Stimulated activated naive CD8-positive, alpha-beta T cell treated with anti-CD3 and anti-CD28 coated beads, Interleukin-15, Interleukin-2, amounts not matched to agents 100 ng/mL and 50 ng/mL, for 24 hours (primary cell): ENCODE results near the gene PARVA.

Source experiments
- H3K27ac Mint-ChIP-seq: one replicate; pipeline ENCODE4 v1.8.0; 2021; ENCODE audit warnings: mild to moderate bottlenecking, mixed read lengths
- H3K27me3 Mint-ChIP-seq: one replicate; pipeline ENCODE4 v1.8.0; 2021; ENCODE audit warnings: mixed read lengths
- H3K36me3 Mint-ChIP-seq: one replicate; pipeline ENCODE4 v1.8.0; 2021; ENCODE audit warnings: low read depth, mixed read lengths
- H3K4me1 Mint-ChIP-seq: one replicate; pipeline ENCODE4 v1.8.0; 2021; ENCODE audit warnings: low read depth, mixed read lengths
- H3K4me3 Mint-ChIP-seq: one replicate; pipeline ENCODE4 v1.8.0; 2021; ENCODE audit warnings: mild to moderate bottlenecking, mixed read lengths
- H3K9me3 Mint-ChIP-seq: one replicate; pipeline ENCODE4 v1.8.0; 2021; ENCODE audit warnings: mixed read lengths

PARVA gene

DNA sequence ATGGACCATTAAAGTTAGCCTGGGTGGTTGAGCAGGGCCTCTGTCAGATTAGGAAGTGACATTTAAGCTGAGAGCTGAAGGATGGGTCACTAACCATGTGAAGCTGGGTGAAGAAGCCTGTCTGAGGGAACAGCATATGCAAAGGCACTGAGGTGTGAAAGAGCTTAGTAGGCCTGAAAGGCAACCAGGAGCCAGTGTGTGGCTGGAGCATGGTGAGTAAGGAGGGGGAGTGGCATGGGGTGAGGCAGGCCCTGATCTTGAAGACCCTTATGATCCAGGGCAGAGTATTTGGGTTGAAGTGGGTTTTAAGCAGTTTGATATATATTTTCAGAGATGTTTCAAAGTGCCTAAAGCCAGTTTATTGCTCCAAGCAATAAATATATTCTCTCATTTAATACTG lies 48.8 kb downstream of the PARVA start:
- H3K4me3 Mint-ChIP-seq = no peak overlapping the region
- no peaks in the 10 kb centered on the region for H3K36me3 Mint-ChIP-seq
- no peaks in the 10 kb centered on the region for H3K4me1 Mint-ChIP-seq
- H3K27ac Mint-ChIP-seq = no peak overlapping the region
- peaks cover 3% of the 10 kb centered on the region for H3K27me3 Mint-ChIP-seq
- no peaks in the 10 kb centered on the region for H3K9me3 Mint-ChIP-seq

DNA sequence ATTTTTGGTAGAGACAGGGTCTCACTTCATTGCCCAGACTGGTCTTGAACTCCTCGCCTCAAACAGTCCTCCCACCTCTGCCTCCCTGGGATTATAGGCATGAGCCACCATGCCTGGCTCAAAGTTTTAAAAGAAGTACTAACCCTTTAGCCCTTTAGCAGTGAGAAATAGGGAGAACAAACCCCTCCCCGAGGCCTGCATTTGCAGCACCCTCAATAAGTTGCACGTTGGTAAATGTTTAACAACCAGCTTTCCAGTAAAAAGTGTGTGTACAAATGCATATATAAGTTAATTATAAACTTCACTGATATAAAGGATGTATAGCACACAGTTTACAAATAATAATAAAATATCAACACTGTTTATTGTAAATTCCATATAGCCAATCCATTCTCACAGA lies 51.8 kb downstream of the PARVA start:
- Mint-ChIP-seq H3K4me1 (no peaks in the 10 kb centered on the region), H3K9me3 (no peaks in the 10 kb centered on the region), H3K36me3 (no peaks in the 10 kb centered on the region), H3K27me3 (peaks cover 2% of the 10 kb centered on the region), H3K4me3 (no peak overlapping the region), H3K27ac (no peak overlapping the region)

DNA sequence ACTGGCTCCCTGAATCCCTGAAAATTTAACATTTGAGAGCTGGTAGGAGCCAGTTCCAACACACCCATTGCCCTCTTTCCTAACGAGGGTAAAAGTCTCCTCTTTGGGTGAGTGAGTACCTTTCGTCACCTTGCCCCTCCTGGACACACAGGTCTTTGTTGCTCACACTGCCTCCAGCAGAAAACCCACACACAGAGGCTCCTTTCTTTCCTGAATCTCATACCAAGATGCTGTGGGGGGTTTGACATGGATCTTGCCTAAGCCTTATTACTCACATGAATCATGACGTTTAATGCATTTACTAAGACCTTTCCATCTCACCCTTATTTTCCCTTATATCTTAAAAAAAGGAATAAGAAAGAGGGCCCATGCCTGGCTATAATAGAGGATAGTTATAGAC lies 53.0 kb downstream of the PARVA start:
- H3K4me1 Mint-ChIP-seq = no peaks in the 10 kb centered on the region
- H3K27ac Mint-ChIP-seq = no peak overlapping the region
- H3K27me3 Mint-ChIP-seq = no peaks in the 10 kb centered on the region
- no peaks in the 10 kb centered on the region for H3K36me3 Mint-ChIP-seq
- no peak overlapping the region for H3K4me3 Mint-ChIP-seq
- no peaks in the 10 kb centered on the region for H3K9me3 Mint-ChIP-seq

DNA sequence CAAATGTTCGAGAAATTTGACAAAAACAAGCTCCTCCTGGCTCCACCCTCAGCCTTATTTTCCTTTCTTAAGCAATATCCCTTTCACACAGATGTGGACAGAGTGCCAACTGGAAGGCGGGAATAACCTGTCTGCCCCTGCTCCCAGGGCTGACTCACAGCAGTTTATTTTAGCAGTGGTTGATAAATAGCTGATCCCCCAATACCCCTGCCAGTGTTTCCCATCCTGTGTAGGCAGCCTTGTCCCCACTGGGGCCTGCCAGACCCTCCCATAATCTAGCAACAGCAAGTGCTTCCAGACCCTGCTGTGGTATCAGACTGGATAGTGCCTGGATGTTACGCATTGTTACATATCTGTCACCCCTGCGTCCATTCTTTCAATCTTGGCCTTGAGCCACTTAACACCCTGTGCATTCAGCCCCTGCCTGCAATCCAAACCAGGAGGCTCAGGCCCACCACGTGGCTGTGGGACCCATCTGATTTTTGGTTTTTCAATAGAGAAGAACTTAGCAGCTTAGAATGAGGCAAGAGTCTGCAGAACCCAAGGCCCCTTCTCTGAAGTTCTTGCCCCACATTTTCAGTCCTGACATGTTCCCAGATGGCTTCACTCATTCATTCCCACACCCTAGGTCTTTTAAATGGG lies 53.7 kb downstream of the PARVA start:
- Mint-ChIP-seq H3K4me1 (no peaks in the 10 kb centered on the region), H3K9me3 (no peaks in the 10 kb centered on the region), H3K36me3 (no peaks in the 10 kb centered on the region)

DNA sequence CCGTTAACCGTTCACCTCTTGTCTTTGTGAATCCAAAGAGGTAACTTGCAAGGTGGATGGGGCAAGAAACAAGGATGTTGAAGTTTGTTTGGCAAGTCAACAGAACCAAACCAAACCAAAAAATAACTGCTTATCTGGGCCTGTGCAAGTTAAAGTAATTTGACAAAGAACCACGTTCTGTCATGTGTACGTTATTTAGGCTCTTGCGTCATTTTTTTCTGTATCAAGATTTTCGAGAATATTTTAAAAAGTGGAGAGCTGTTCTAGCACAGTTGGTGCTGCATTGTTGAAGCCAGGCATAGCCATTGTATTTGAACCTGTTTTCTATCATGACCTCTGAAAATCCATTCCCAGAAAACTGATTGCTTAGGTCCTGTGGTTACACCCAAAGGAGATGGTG lies 55.1 kb downstream of the PARVA start:
- Mint-ChIP-seq H3K4me3 (no peak overlapping the region), H3K27ac (no peak overlapping the region), H3K9me3 (no peaks in the 10 kb centered on the region), H3K36me3 (no peaks in the 10 kb centered on the region), H3K4me1 (no peaks in the 10 kb centered on the region), H3K27me3 (no peaks in the 10 kb centered on the region)

More for the DNA sequence above, 53.7 kb downstream of the PARVA start:
- Mint-ChIP-seq H3K27me3 (no peaks in the 10 kb centered on the region), H3K27ac (no peak overlapping the region), H3K4me3 (no peak overlapping the region)

DNA sequence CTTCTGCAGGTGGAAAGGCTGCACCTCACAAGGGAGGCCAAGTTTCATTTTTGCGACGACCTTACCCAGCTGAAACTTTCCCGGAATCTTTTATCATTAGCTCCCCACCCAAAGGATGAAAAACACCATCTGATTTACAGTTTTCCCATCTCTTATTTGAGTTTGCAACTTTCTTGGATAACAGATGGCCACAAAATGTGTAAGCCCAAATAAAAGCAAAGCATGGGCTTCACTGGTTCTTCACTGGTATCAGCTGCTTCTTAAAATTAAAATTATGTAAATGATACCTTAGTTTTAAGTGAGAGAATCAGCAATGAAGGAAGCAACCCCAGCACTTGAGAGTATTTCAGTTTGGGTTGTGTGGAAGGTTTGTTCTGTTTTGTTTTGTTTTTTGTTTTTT lies 55.8 kb downstream of the PARVA start:
- Mint-ChIP-seq H3K4me3 (no peak overlapping the region), H3K27me3 (no peaks in the 10 kb centered on the region), H3K27ac (no peak overlapping the region), H3K36me3 (no peaks in the 10 kb centered on the region), H3K9me3 (no peaks in the 10 kb centered on the region), H3K4me1 (no peaks in the 10 kb centered on the region)

DNA sequence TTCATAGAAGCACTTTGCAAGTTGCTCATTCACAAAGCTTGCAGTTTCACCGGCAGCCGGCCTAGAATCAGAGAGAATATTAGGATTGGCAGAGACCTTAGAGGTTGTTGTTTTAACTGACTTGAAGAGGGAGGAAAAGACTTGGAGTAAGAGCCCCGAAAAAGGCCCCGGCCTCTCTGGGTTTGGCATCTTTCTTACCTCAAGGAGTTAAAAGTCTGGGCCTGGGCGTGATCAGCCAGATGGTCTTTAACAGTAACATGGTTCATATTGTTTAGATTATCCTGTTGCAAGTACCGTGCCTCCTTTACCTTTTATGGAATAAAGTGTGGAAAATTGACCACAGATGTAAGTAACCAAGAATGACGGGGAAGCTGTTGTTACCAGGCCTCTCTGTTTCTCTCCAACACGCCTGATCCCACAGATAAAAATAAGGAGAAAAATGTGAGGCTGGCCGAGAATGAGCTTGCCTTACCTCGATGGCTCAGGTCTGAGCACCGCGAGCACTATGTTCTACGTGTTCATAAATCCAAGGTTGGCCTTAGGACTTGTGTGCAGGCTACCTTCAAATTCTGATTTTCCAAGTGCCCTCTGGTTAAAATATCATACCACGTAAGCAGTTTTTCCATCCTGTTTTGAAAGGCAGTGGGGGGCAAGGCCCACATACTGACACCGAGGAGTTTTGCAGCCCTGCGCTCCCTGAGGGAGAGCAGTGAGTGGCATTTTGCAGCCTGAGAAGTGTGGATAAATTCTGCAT lies 56.4 kb downstream of the PARVA start:
- no peaks in the 10 kb centered on the region for H3K36me3 Mint-ChIP-seq
- H3K4me1 Mint-ChIP-seq = no peaks in the 10 kb centered on the region
- H3K27me3 Mint-ChIP-seq = no peaks in the 10 kb centered on the region
- no peak overlapping the region for H3K4me3 Mint-ChIP-seq
- H3K9me3 Mint-ChIP-seq = no peaks in the 10 kb centered on the region
- H3K27ac Mint-ChIP-seq = no peak overlapping the region

DNA sequence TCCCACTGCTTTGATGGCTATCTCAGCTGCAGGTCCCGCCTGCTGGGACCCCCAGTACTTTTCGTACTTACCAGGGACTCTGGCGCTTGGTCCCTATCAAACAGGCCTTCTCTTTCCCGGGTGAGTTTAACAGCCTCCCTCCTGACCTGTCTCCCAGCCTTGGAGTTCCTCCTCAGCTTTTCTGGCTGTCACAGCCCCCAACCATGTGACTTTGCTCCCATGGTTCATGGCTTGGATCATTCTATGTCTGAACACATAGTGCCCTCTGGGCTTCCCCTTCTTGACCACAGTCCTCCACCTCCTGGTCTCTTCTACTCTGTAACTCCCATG lies 56.9 kb downstream of the PARVA start:
- H3K4me1 Mint-ChIP-seq = no peaks in the 10 kb centered on the region
- H3K4me3 Mint-ChIP-seq = no peak overlapping the region
- no peaks in the 10 kb centered on the region for H3K9me3 Mint-ChIP-seq
- H3K36me3 Mint-ChIP-seq = no peaks in the 10 kb centered on the region
- no peaks in the 10 kb centered on the region for H3K27me3 Mint-ChIP-seq
- H3K27ac Mint-ChIP-seq = no peak overlapping the region

DNA sequence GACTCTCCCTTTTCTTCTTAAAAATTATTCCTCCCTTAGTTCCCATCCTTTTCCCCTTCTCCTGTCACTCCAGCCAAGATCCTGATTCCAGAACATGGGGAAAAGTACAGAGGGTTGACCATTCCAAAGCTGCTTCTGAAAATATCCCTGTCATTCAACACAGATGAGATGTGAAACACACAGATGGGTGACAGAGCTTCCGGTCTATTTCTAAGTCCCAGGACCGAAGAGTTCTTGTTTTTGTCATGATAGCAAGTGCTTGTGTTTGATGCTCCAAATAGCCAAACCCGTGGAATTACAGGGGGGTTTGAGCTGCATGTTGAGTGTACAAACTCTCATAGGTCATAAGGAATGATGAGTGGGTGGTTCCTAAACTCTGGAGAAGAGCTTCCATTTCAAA lies 57.9 kb downstream of the PARVA start:
- Mint-ChIP-seq H3K36me3 (no peaks in the 10 kb centered on the region), H3K27me3 (no peaks in the 10 kb centered on the region), H3K9me3 (no peaks in the 10 kb centered on the region), H3K4me3 (no peak overlapping the region), H3K27ac (no peak overlapping the region), H3K4me1 (no peaks in the 10 kb centered on the region)

DNA sequence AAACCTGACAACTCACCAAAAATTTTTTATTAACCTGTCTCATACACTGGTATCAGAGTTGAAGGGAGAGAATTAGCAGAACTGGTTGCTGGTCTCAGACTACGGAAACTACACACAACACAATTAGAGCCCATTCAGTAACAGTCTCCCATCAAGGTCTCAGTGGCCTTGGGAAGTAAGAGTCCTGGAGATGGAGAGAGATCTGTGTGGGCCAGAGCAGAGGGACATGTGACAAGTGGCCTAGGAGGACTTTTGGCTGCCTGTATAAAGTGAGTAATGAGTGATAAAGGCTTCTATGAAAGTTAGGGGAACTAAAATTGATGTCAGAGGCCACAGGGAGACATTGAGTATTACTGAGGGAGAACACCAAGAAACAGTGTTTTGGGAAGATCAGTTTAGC lies 58.9 kb downstream of the PARVA start:
- no peak overlapping the region for H3K4me3 Mint-ChIP-seq
- no peak overlapping the region for H3K27ac Mint-ChIP-seq
- H3K9me3 Mint-ChIP-seq = no peaks in the 10 kb centered on the region
- no peaks in the 10 kb centered on the region for H3K27me3 Mint-ChIP-seq
- H3K4me1 Mint-ChIP-seq = no peaks in the 10 kb centered on the region
- H3K36me3 Mint-ChIP-seq = no peaks in the 10 kb centered on the region

DNA sequence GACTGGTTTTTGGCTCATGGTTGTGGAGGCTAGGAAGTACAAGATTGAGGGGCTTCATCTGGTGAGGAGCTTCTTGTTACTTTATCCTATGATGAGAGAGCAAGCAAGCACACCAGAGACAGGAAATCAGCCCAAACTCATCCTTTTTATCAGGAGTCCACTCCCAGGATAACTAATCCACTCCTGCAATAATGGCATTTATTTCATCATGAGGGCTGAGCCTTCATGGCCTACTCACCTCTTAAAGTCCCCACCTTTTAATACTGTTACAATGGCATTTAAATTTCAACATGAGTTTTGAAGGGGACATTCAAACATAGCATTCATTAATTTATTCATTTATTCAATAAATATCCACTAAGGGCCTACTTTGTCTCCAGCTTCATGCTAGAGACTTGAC lies 60.9 kb downstream of the PARVA start:
- Mint-ChIP-seq H3K4me3 (no peak overlapping the region), H3K9me3 (no peaks in the 10 kb centered on the region), H3K27me3 (no peaks in the 10 kb centered on the region), H3K27ac (no peak overlapping the region), H3K4me1 (no peaks in the 10 kb centered on the region), H3K36me3 (no peaks in the 10 kb centered on the region)

DNA sequence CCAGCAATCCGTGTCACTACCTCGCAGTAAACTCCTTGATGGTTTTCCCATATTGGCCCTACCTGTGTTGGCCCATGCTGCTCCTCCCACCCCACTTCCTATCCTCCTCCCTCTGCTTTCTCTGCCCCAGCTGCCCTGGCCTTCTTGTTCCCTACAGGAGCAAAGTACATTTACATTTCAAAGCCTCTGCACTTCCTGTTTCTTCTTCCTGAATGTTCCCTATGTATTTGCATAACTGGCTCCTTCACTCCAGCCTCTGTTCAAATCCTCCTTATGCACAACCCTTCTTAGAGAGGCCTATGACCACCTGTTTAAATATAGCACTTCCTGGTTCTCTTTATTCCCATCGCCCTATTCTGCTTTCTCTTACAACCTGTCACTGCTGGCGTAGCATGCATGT lies 62.2 kb downstream of the PARVA start:
- no peaks in the 10 kb centered on the region for H3K4me1 Mint-ChIP-seq
- H3K4me3 Mint-ChIP-seq = no peak overlapping the region
- no peaks in the 10 kb centered on the region for H3K9me3 Mint-ChIP-seq
- H3K27me3 Mint-ChIP-seq = no peaks in the 10 kb centered on the region
- no peak overlapping the region for H3K27ac Mint-ChIP-seq
- no peaks in the 10 kb centered on the region for H3K36me3 Mint-ChIP-seq

DNA sequence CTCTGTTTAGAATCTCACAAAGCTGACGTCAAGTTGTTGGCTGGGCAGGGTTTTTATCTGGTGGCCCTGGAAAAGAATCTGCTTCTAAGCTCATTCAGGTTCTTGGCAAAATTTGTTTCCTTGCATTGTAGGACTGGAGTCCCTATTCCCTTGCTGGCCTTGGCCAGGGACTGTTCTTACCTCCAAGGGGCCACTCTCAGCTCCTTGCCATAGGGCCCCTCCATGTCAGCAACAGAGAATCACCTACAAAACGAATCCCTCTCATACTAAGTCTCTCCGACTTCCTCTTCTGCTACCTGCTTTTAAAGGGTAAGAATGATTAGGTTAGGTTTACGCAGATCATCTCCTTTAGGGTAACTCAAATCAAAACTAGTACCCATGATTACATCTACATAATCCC lies 63.2 kb downstream of the PARVA start:
- no peaks in the 10 kb centered on the region for H3K27me3 Mint-ChIP-seq
- no peaks in the 10 kb centered on the region for H3K9me3 Mint-ChIP-seq
- no peak overlapping the region for H3K4me3 Mint-ChIP-seq
- H3K4me1 Mint-ChIP-seq = no peaks in the 10 kb centered on the region
- no peak overlapping the region for H3K27ac Mint-ChIP-seq
- H3K36me3 Mint-ChIP-seq = no peaks in the 10 kb centered on the region

DNA sequence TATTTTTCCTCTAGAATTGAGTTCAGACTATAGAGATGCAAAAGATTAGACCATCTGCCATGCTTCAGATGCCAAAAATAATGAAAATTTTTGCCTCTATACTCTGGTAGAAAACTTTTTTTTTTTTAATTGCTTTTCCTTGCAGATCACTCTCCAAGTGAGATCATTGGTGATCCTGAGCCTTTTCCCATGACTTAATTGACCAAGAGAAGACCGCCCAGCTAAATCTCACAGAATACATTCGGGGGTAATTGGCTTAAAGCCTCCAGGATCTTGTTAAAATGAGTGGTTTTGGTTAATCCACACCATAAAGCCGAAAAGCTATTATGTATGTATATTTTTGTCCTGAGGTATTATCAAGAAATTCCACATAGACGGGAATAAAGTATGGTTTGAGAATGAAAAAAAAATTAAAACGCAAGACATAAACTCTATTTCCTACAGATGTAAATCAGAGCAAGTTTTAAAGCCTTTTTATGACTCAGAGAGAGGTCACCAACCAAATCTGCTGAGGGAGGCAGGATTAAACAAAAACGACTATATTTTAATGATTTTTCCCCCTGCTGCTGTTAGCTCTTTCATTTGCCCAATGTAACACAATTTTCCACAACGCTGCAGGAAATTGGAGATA lies 64.0 kb downstream of the PARVA start:
- H3K4me3 Mint-ChIP-seq = no peak overlapping the region
- no peak overlapping the region for H3K27ac Mint-ChIP-seq
- H3K27me3 Mint-ChIP-seq = no peaks in the 10 kb centered on the region
- no peaks in the 10 kb centered on the region for H3K4me1 Mint-ChIP-seq
- H3K36me3 Mint-ChIP-seq = no peaks in the 10 kb centered on the region
- no peaks in the 10 kb centered on the region for H3K9me3 Mint-ChIP-seq

DNA sequence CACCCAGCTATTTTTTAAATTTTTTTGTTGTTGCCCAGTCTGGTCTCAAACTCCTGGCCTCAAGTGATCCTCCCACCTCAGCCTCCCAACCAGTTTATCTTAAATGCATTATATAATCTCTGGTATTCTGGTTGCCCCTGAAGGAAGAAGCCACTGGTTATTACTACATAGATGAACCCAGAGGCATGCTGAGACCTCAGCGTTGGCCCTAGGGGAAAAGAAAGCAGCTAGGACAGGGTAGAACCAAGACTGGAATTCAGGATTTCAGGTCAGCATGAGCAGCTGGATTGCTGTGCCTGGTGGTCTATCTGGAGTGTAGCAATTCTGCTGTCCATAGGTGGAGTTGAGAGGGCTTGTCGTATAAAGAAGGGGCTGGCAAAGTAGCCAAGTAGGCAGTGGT lies 67.2 kb downstream of the PARVA start:
- Mint-ChIP-seq H3K27ac (no peak overlapping the region), H3K9me3 (no peaks in the 10 kb centered on the region), H3K4me3 (no peak overlapping the region), H3K27me3 (peaks cover 4% of the 10 kb centered on the region), H3K36me3 (no peaks in the 10 kb centered on the region), H3K4me1 (no peaks in the 10 kb centered on the region)

DNA sequence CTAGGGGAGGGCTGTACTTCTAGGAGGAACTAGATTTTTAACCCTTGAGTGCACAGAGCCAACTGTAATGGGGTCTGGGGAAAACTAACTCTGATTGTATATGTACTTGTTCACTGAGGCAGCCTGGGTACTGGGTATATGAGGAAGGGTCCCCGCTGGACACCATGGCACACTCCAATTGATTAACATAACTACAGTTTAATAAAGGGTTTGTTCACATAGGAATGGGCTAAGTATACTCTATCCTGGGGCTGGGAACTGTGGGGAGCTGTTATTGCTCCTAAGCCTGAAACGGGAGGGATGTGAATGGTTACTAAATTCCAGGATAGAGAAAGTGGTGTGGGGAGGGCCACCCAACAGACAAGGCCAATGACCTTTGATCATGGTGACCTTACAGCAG lies 67.6 kb downstream of the PARVA start:
- no peak overlapping the region for H3K4me3 Mint-ChIP-seq
- H3K4me1 Mint-ChIP-seq = no peaks in the 10 kb centered on the region
- peaks cover 4% of the 10 kb centered on the region for H3K27me3 Mint-ChIP-seq
- no peaks in the 10 kb centered on the region for H3K9me3 Mint-ChIP-seq
- no peak overlapping the region for H3K27ac Mint-ChIP-seq
- H3K36me3 Mint-ChIP-seq = no peaks in the 10 kb centered on the region
